Activated CD4-positive, CD25-positive, alpha-beta regulatory T cell treated with anti-CD3 and anti-CD28 coated beads, Interleukin-2, amount 50 U/mL, for 16 hours (primary cell): ENCODE data around the gene PPM1L.
"Not testable (repeated sequence)": the region's sequence is repeated elsewhere in the genome, so short reads cannot be mapped to it uniquely, and the experiment has no call there.

ENCODE experiments used
- DNase-seq: peaks from one replicate; pipeline ENCODE4 v3.0.0-alpha.2; 2020; ENCODE audit warnings: low read depth, low spot score

PPM1L gene

DNA sequence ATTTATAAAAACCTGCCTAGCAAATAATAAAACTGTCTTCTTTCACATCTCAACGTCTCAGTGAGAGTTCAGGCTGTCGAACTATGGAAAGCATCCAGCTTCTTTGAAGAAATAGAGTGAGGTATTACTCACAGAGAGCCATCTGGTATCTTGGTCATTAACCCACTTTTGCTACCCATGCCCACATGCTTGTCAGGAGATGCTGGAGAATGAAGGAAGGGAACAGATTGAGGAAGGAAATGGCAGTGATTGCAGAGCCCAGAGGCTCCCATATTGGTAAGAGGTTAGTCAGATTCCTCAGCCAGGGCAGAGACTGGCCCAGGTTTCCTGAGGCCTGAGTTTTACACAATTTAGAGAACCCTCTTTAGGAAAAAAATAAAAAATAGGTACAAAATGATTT lies 230.0 kb downstream of the PPM1L start:
- no peak for DNase-seq

DNA sequence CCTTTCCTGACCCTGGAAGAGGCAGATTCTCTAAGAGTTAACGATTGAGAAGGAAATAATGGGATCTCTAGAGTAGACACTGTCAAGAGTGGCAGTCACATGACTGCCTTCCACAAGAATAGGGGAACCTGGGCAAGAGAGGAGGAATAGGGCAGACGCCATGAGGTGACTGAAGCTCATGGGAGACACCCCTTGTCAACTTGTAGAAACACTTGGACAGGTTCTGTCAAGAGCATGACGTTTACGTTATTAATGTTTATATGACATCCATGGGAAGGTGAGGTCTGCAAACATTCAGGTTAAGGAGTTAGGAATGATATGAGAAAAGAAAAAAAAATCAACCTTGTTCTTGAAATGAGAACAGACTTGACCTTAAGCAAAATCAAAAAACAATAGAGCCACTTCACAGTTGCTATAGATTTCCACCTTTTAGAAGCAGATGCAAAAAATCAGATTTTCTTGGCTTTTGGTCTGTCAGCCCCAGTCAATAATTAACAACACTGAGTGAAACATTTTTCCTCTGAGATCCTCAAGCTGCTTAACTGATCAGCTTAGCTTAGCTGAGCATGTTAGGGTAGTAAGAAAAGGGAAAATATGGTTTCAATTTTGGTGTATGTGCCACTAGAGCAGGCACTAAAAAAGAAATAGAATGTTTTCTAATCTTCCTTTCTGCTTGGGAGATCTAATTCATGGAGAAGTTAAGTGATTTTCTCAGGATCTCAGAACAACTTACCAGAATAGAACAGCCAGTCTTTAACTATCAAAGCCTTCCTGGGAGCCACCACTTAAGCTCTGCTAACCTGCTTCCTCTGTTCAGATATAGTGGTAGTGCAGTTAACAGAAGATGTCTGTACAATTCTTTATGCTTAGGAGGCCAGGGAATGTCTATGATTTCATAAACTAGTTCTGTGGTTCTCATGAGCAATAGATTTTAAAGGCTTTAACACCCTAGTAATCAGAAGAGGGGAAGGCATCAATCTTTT lies 232.2 kb downstream of the PPM1L start:
- DNase-seq, result no peak

DNA sequence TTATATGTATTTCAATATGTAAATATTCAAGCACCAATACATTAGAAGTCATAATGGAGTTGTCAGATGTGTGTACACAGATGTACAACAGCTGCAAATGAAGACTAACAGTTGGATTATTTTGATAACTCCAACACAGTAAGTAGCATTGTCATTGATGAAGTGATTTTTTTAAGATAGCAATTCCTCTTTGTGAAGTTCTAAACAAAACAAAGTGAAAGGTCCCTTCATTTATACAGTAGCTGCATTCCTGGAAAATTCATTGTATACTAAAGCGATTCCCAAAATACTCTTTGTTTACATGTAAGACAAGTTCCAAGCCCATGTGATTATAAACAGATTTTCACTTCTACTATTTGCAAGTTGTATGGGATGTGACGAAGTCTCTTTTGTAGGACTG lies 234.4 kb downstream of the PPM1L start:
- DNase-seq, result no peak

DNA sequence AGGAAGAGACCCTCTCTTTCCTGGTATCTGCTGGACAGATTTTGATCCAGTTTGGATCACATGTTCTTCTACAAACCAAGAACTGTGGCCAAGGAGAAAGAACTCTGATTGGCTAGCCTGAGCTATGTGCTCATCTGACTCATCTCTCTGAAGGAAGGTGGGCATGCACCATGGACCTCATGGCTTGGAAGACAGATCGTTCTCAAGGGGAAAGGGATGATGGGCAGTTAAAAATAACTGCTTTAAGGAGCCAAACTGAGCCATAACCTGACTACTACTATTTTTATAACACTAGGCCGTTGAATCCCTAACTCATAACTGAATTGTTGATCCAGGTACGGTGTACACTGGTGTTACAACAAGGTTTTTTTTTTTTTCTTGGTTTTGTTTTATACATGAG lies 236.7 kb downstream of the PPM1L start:
- no peak for DNase-seq

DNA sequence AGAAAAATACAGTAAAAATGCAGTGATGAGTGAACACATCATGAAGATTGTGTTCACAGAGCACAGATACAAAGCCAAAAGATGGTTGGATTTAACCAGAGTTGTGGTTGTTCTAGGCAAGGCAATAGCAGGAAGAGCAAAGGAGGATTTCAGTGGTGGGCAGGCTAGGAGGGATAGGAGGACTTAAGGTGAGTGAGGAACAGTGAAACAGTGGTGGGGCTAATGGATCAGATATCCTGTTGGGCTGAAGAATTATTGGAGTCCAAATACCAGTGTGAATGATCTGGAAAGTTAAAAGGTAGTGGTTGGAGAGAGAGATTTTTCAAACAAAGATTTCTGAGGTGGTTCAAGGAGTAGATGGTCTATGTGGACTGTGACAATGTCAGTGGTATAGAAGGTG lies 240.8 kb downstream of the PPM1L start:
- DNase-seq, result no peak

DNA sequence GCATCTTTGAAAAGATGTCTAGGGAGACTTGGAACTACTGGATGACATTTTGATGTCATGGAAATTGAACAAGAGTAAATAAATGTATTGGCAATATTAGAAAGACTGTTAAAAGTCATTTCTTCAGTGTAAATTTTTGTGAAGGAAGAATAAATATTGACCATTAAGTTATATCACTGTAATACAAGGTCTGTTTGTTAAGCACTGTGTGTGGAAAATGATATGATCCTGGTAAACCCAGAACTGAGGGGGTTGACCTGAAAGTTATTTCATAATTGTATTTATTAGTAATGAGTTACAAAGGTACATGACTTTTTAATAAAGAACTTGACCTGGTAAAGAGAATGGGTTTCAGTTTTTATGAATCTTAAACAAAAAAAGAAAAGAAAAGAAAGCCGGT lies 242.6 kb downstream of the PPM1L start:
- no peak for DNase-seq

DNA sequence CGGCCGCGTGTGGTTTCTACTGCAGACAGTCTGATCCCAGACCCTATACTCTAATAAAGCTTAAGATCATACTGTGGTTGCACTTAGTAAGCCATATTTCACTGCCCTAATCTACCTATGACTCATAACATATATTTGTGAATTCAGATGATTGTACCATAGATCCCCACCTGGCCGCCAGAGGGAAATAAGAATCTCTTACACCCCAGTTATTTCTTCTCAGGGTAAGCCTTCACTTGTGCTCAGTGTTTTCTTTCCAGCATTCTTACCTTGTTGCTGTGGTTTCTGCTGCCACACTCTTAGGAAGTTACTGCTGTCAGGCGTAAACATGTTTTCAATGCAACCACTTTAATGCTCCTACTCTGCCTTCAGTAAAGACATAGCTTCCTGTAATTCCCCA lies 243.2 kb downstream of the PPM1L start:
- no peak for DNase-seq

DNA sequence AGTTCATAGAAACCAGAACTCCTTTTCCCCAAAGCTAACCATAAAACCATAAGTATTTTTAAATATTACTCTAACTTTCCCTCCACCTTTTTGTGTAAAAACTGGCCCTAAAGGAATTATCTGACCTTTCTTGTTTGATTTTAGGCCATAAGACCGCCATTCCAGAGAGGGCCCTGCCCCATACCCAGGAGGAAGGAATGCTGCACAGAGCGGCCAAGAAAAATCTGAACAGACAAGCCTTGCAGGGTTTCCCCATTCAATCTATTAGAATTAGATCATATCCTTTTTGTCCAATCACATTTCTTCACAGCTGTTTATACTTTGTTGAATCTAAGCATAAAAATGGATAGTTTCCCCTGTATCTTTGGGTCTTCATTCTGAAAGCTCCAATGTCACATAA lies 252.1 kb downstream of the PPM1L start:
- DNase-seq, result no peak

DNA sequence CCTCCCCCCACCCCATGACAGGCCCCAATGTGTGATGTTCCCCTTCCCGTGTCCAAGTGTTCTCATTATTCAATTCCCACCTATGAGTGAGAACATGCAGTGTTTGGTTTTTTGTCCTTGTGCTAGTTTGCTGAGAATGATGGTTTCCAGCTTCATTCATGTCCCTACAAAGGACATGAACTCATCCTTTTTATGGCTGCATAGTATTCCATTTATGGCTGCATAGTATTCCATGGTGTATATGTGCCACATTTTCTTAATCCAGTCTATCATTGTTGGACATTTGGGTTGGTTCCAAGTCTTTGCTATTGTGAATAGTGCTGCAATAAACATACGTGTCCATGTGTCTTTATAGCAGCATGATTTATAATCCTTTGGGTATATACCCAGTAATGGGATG lies 254.1 kb downstream of the PPM1L start:
- DNase-seq, result not testable (repeated sequence)

DNA sequence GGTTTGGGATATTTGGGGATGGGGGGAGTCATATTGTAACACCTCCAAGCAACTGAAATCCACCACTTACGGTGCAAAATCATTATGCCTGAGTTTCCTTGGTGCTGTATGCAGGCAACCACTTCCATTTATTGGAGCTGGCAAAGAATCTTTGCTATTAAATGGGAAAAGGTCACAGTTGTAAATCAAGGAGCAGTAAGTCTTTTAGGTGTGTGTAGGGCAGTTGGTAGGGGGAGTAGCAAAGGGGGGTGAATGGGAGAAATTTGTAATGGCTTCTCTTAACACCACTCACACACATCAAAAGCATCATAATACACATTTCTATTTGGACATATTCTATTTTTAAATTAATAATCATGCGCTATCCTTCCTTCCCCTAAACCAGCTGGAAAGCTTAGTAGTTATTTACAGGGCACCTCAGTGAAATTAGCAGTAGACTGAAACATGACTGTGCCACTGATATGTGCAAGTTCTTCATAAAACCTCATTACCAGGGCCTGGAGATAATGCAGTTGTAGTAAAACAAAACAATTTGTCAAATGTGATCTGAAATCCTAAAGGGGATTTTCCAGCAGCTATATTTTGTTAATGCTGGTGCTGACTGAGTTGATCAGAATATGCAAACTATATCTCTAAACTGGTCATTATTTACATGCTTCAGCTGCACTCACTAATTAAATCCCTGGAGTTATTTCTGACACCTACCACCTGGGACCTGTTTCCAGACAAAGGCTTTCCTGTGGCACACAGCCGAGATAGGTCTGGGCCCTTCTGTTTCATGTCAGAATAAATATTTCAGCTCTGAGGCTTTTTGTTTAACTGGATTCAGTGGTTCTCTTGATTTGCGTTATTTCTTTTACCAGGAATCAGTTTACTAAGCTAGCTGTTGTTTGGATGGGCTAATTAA lies 259.1 kb downstream of the PPM1L start:
- no peak for DNase-seq

DNA sequence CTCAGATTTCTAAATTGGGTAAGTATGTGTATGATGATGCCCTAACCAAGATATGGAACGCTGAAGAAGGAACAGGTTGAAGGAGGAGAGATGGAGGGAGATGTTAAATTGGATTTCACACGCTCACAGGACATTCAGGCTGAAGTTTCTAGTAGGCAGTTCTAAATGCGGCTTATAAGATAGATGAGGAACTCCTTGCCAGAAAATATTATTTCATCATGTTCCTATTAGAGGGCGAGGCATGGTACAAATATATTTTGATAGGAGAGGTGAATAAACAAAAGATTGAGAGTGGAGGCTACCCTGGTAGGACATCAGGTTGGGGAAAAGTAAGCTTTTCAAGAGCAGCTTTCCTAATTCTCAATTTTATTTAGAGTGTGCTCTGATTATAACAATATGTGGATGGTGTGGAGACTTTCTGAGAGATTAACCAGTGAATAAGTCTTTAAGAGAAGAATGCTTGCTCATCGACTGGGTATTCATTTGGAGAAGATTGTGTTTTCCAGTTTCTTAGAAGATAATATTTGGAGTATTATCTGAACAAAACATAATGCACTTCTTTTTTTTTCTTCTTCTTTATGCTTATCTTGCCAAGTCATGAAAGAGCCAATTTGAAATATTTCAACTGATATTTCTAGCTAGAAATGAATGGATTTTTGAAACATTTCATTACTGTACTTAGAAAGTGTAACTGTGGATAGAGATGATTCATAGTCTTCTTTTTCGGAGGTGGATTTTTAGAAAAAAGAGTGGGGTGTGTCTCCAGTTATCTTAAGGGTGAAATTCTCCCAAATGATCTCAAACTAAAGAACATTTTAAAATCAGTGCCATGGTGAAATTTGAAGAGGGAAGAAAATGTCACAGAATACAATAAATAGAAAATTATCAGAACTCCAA lies 260.6 kb downstream of the PPM1L start:
- no peak for DNase-seq

DNA sequence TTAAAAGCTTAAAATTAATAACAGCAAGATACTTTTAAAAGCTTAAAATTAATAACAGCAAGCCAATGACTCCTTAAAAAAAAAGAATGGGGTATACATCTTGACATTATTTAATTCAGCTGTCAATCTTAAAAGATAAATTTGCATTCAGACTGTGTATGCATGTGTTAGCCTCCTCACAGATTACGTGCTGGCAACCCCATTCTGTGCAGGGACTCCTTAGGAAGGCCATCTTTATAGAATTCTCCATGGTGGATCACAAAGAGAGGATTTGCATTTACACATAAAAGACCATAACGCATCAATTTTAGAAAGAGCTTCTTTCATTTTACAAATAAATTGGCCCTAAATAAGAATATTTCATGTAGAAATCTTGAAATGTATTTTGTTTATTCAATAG lies 261.9 kb downstream of the PPM1L start:
- DNase-seq, result no peak

DNA sequence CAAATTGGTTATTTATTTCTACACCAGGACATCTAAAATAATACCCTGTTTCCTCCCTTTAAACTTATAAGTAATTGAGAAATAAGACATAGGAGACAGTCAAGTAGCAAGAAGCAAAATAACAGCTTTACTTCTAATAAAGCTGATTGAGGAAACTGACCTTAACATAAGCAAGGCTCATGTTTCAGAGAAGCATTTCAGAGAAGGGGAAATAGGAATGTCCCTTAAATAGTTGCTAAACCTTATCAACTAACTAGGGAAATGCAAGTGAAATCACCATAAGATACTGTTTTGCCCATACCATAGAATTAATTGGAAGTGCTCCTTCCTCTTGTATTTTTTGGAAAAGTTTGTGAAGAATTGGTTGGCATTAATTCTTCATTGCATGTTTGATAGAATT lies 264.2 kb downstream of the PPM1L start:
- DNase-seq, result no peak

DNA sequence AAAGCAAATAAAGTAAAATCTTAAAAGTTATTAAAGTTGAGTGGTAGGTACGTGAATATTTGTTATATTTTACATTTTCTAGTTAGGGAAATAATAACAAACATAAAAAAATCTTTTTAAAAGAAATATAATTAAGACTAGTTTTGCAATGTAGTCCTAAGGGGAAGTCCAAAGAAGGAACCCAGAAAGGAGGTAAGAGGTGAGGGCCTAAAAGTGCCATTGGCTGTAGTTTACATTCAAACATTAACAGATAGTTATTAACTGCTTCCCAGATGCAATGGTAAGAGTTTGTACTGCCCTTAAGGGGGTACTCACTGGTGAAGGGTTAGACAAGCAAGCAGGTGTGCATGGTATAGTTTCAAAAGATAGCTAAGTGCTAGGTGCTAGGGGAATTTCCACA lies 269.9 kb downstream of the PPM1L start:
- DNase-seq, result no peak

DNA sequence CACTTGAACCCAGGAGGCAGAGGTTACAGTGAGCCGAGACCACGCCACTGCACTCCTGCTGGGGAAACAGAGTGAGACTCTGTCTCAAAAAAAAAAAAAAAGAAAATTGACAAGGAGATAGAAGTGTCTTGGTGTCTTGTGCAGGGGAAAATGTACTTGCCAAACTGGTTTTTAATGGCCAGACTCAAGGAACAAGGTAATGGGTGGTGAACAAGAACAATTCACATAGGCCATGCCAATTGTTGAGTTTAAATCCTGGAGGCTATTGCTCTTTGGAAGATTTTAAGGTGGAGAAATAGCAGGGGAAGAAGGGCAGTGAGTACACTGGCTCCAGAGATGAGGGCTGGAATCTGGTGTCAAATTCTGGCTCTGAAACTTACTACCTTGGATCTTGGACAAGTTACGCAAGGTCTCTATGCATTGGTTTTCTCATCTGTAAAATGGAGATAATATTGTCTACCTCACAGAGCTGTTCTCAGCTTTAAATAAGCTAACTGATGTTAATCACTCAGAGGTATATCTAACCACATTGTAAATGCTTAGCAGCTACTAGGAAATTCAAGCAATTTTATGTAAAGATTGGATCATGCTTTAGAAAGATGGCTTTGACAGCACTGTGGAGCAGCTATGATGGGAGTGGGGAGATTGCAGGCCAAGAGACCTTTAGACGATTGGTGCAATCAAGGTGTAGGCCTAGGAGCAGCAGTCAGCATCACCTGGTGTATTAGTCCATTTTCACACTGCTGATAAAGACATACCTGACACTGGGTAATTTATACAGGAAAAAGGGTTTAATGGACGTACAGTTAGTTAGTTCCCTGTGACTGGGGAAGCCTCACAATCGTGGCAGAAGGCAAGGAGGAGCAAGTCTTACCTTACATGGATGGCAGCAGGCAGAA lies 270.8 kb downstream of the PPM1L start:
- no peak for DNase-seq

DNA sequence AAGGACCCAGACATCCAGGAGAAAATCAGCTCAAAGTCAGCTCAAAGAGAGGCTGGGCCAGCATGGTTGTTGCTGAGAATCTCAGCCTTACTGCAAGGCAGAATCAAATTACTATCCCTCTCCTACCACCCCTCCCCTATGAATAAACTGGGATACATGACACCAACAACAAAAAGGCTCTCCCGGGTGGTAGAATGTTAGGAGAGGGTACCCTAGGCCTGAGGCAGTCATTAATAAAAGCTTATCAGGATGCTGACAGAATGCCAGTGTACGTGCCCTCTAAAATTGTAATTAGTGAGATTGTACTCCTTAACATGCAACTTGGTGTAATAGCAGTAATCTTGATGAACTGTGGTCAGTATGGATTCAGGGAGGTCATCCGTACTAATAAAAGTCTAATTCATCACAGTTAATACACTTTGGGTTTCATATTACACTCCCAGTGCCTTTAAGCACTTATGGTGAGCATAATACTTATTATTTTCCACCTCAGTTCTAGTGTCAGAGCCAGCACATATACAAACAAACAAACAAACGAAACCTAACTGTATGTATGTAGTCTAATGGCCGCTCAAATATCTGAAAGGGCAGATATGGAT lies 272.6 kb downstream of the PPM1L start:
- DNase-seq, result no peak

DNA sequence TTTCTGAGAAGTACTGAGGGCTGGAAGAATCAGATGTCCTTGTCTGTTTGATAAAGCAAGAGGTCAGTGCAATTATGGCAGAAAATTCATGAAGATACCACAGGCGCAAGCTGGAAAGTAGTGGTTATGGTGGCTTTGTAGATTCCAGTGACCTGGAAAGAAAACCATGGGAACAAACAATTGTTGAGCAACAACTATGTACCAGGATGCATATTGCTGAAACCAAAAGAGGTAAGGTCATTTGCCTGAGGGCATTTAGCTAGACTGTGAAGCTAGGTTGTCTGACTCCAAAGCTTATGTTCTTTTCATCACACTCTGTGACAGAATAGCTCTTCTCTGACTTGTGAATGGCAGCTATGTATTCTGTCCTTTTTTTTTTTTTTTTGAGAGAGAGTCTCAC lies 275.1 kb downstream of the PPM1L start:
- no peak for DNase-seq

DNA sequence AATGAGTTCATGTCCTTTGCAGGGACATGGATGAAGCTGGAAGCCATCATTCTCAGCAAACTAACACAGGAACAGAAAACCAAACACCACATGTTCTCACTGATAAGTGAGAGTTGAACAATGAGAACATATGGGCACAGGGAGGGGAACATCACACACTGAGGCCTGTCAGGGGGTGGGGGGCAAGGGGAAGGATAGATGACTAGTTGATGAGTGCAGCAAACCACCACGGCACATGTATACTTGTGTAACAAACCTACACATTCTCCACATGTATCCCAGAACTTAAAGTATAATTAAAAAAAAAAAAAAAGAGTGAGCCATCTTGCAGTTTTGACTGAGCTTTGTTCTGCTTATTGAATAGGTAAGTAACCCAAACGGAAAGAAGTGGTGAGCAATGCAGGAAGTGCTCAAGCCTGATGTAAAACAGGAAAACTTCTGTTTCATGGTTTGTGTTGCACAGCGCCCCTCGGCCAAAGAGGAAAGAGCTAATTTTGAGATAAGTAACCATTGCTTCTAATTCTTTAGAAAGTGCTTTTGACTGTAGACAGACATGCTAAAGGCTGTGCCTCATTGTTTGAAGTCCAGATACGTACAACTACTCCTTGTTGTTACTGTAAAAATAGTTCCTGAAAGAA lies 279.0 kb downstream of the PPM1L start:
- DNase-seq, result not testable (repeated sequence)

DNA sequence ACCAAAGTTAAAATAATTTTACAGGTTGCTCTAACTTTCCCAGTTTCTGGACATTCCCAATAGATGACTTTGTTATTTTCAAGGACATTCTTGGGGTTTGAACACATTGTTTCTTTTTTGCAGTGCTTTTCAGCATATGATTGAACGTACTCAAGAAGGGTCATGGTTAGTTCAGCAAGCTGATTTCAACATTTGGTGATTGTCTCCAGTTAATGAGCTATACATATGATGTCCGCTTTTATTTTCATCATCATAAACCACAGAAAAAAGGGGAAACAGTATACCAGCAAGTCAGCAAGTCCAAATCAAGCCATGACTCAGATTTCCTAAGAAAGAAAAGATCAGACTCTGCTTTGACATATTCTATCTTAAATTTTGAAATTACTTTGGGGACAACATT lies 279.7 kb downstream of the PPM1L start:
- no peak for DNase-seq

DNA sequence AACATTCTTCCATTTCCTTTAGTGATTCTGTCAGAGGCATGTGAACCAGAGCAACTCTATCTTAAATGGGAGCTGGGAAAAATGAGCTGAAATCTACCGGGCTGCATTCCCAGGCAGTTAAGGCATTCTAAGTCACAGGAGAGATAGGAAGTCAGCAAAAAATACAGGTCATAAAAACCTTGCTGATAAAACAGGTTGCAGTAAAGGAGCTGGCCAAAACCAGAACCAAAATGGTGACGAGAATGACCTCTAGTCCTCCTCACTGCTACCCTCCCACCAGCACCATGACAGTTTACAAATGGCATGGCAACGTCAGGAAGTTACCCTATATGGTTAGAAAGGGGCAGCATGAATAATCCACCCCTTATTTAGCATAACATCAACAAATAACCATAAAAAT lies 282.7 kb downstream of the PPM1L start:
- DNase-seq, result no peak
